IMR-90 (cell line): ENCODE data around the gene SLC4A1.

Experiments
- CHD1 ChIP-seq: IDR thresholded peaks from 2 replicates; pipeline ENCODE4 v1.6.1; 2012; ENCODE audit warnings: low read depth, low read length, improper control_type of control experiment
- CTCF ChIP-seq: conservative IDR thresholded peaks from 2 replicates; pipeline ENCODE4 v1.5.1; 2012; ENCODE audit warnings: mild to moderate bottlenecking, low read depth, low read length, improper control_type of control experiment
- FOS ChIP-seq: fragments of 150-350 bp; IDR thresholded peaks from 2 replicates; pipeline ENCODE4 v1.6.1; 2016; ENCODE audit warnings: low read depth, low read length
- MAFK ChIP-seq: IDR thresholded peaks from 2 replicates; pipeline ENCODE4 v1.6.1; 2012; ENCODE audit warnings: low read depth, low read length, improper control_type of control experiment
- MXI1 ChIP-seq: IDR thresholded peaks from 2 replicates; pipeline ENCODE4 v1.6.1; 2012; ENCODE audit warnings: low read depth, mild to moderate bottlenecking, low read length, moderate library complexity, borderline replicate concordance
- NFE2L2 ChIP-seq: fragments of 150-350 bp; IDR thresholded peaks from 2 replicates; pipeline ENCODE4 v1.6.1; 2016; ENCODE audit warnings: low read depth, mild to moderate bottlenecking, low read length
- POLR2A ChIP-seq: IDR thresholded peaks from 2 replicates; pipeline ENCODE4 v1.6.1; 2012; ENCODE audit warnings: mild to moderate bottlenecking, low read depth, low read length
- RCOR1 ChIP-seq: IDR thresholded peaks from 2 replicates; pipeline ENCODE4 v1.6.1; 2012; ENCODE audit warnings: mild to moderate bottlenecking, low read length, improper control_type of control experiment; ENCODE audit not compliant: insufficient replicate concordance
- RFX5 ChIP-seq: IDR thresholded peaks from 2 replicates; pipeline ENCODE4 v1.8.0; 2012; ENCODE audit warnings: low read depth, mild to moderate bottlenecking, low read length, moderate library complexity
- SMC3 ChIP-seq: fragments of 150-350 bp; IDR thresholded peaks from 2 replicates; pipeline ENCODE4 v1.6.1; 2016; ENCODE audit warnings: low read depth, mild to moderate bottlenecking, antibody characterized with exemption, low read length, moderate library complexity
- USF2 ChIP-seq: fragments of 150-350 bp; IDR thresholded peaks from 2 replicates; pipeline ENCODE4 v1.6.1; 2017; ENCODE audit warnings: mild to moderate bottlenecking, antibody characterized with exemption, low read length, low read depth

- no peak for TF ChIP-seq CTCF
- no peak for TF ChIP-seq POLR2A
- TF ChIP-seq USF2, result no peak
- no peak for TF ChIP-seq NFE2L2
- no peak for TF ChIP-seq MXI1
- no peak for TF ChIP-seq CHD1
- no peak for TF ChIP-seq RFX5
- TF ChIP-seq SMC3, result no peak
- TF ChIP-seq MAFK, result no peak
- TF ChIP-seq FOS, result no peak
- no peak for TF ChIP-seq RCOR1
These were observed 55.2 kb downstream of the SLC4A1 start for GRCh38 chr17:44212507-44213402.
